HG02623 (cell line): ENCODE measurements around the gene SDCCAG8.

Source experiments
- ATAC-seq: cut with Tn5 transposase; IDR thresholded peaks from one replicate; pipeline ENCODE4 v1.9.1; 2021; ENCODE audit warnings: moderate library complexity; ENCODE audit not compliant: unreplicated experiment

Gene SDCCAG8

DNA sequence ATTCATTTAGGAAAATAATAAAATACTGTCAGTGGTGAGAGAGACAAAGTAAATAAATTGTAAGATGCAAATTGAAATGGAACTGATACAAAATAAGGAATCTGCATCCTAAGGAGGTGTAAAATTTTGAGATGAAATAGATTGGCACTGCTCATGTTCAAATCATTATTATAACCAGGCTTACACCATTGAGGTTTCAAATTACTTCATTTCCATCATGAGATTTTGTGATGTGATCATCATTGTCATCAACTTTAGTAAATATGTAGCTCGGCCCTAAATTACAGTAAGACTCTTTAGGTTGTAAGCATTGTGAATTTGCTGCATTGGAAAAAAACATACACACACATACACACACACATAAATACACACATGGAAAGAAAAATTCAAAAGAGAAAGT is 123.4 kb downstream of the SDCCAG8 start:
- no peak for ATAC-seq

DNA sequence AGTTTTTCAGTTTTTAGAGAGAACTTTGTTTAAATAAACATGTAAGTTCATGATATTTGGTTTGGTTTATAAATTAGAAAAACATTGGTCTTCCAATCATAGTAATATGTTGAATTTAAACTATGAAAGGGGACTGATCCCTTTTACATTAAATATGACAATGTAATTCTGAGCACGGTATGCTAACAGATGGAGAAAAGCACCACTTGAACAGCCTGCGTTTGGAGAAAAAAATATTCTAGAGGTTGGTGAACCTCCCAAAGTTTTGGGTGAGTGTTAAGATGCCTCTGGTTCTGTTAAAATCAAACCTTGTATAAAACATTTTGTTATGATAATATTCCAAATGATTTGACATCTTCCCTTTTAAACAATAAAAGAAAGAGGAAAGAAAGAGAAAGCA is 123.9 kb downstream of the SDCCAG8 start:
- no peak for ATAC-seq

DNA sequence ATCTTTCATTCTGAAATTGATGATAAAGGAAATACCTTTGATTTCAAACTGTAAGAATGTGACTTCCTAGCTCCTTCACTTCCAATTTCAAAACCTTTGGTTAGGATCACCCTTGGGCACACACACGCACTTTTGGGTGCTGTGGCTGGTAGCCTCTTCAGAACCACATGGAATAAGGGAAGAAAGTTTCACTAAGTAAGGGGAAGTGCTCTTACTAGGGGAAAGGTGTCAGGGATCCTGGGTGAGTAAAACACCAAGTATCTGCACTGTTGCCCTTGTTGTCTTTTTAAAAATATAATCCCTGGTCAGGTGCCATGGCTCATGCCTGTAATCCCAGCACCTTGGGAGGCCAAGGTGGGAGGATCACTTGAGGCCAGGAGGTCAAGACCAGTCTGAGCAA is 132.4 kb downstream of the SDCCAG8 start:
- ATAC-seq = no peak

DNA sequence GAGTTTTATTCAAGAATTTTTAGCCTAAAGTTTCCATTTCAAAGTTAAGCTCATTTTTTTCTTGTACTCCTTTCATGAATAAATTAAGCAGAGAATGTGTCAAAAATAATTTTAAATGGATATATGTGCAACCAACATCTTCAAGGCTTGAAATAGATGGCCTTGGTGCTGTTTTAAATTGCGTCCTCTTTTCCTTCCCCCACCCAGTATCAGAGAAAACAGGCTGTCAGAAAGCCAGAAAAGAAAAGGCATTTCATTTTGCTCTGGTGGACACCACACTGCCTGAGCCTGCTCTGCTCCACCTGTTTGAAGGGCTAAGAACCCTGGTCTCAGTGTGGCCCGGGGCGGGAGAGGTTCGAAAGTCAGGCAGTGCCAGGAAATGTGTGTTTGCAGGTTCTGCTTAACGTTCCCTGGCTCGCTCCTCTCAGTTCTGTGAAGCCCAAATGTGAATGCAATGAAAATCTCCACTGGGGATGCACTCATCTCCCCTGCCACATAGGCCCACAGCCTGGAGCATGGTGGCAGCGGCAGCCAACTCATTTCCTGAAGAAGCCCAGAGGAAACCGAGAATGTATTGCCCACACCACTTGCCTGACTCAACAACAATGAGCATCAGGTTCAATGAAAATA is 134.4 kb downstream of the SDCCAG8 start:
- ATAC-seq = no peak

DNA sequence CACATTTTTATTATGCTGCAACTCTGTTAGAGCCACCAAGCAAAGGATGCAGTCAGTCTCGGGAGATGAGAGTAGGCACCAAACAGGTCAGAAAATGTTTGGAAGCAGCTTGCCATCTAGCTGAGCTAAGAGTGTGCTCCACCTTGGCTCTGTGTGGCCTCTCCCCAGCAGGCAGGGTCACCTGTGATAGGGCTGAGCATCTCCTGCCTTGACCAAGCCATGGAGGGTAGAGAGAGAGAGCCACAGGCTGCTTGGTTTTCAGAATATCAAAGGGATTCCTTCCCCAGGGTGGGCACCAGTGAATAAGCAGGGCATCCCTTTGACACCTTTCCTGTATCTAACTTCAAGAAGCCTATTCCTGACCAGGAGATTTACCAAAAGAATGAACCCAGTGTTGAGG is 135.5 kb downstream of the SDCCAG8 start:
- ATAC-seq = no peak

DNA sequence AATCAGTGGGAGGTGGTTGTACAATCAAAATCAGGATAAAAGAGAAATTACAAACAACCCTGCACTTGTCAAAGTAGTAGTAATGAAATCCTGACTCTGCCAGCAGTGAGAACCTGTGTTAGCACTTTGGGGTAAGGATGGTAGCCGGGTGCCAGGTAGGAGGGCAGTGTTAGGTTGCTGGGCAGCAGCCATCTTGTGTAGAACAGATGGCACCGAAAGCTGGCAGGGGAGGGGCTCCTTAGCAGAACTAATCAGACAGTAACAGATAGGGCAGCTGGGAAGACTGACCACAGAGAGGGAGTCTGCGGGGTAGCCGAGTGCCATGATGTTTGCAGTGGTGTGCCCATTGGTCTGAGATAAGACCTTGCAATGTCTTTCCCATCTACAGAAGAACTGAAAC is 137.3 kb downstream of the SDCCAG8 start:
- no peak for ATAC-seq

DNA sequence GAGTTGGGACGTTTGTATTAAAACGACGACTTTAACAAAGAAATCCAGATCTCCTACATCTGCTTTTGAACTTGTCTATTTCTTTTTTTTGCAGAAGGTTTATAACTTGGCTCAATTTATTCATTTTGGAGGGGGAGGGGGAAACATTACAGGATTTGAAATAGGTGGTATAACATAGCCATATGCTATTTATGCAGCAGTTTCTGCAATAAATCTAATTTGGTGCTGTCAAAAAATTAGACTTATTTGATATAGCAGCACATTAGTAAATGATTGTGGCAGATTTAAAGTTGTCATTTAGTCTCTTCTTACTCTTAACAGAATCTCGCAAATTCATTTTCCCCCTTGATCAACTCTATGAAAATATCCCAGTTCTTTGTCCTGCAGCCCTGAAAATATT is 138.2 kb downstream of the SDCCAG8 start:
- no peak for ATAC-seq

DNA sequence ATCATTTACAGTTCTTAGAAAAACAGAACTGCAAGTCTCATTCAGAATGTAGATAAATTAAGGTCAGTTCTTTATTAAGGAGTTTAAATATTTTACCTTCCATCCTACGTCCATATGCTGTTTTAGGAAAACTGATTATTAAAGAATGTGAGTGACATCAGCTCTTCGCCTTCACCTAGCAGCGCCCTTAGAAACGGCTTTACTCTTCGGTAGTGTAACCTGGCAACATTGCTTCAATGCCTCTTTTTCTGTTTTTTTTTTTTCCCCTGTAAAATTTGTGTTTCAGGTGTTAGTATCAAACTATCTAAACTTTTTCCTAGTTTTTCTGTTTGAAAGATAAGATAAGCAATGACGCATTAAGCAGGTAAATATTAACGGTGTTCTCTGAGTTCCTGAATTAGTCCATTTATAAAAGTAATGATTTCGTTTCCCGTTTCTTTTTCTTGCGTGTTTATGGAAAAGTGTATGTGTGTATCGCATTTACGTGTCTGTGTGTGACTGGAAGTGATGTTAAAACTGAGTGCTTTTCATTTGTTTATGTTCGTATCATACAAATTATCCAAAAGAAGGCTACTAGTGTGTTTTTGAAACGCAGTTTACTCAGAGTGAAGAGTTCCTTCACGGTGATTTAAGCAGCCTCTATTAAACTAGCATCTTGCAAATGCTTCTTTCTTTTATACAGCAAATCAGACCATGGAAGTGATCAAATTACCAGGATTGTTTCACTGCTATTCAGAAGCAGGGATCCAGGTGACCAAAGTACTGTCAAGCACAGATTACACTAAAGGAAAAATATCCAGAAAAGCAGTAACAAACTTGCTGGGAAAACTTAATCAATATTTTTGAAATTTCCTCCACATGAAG is 139.0 kb downstream of the SDCCAG8 start:
- no peak for ATAC-seq

DNA sequence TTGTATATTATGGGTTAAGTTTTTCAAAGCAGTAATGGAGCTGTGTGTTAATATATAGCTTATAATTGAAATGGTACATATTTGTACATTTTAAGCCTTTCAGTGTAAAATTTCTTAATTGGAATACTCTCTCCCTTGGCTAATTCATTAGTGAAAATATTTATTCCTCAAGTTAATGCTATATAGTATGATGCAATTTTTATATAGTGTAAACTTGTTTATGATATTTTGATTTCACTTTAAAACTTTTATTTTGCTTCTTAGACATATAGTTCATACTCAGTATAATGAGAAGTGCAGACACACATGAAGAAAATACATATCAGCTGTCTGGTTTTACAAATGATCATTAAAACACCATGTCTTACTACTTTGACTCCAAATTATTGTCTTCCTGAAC is 140.6 kb downstream of the SDCCAG8 start:
- ATAC-seq = no peak

DNA sequence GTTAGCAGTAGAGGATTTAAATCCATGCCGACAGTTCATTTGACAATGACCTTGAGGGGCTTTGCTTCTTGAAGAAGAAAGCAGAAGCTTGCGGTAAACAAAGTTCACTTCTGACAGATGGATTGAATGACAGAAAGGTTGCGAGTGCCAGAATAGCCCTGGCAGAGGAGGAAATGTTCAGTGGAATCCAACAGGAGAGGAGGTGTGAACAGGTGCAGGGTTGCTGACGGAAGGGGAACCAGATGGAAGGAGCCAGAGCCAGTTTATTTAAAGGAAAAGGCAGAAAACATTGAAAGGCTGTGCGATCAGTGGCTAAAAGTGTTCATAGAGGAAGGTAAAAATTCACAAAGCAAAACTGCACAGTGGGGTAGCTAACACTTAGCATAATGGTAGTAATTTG is 141.0 kb downstream of the SDCCAG8 start:
- ATAC-seq = no peak

DNA sequence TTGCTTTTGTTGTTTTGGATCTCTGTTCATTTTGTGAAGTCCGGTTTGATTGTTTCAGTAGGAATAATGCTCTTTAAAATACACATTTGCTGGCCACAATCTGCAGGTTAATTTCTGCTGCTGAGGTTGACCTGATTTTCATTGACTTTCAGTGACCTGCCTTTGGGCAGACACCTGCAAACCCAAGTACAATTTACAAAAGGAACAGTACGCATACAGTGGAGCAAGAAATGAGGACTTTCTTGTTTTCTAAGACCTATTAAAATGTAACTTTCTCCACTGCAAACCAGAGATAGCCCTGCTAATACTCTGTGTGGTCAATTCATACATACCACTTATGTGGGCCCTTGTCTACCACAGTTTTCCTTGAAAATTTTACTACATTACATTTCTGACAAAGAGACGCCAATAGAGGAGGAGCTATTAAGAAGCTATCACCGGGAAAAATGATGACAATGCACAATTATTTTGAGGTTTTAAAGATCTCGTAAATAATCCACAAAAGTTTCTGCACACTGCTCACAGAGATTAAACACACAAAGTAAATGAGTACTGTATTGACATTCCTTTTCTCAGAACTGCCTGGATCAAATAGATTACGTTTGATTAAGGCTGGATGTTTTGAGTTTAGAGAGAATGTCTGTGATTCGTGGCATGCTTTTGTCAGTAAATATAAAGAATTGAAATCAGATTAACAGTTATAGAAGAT is 141.9 kb downstream of the SDCCAG8 start:
- ATAC-seq = no peak

DNA sequence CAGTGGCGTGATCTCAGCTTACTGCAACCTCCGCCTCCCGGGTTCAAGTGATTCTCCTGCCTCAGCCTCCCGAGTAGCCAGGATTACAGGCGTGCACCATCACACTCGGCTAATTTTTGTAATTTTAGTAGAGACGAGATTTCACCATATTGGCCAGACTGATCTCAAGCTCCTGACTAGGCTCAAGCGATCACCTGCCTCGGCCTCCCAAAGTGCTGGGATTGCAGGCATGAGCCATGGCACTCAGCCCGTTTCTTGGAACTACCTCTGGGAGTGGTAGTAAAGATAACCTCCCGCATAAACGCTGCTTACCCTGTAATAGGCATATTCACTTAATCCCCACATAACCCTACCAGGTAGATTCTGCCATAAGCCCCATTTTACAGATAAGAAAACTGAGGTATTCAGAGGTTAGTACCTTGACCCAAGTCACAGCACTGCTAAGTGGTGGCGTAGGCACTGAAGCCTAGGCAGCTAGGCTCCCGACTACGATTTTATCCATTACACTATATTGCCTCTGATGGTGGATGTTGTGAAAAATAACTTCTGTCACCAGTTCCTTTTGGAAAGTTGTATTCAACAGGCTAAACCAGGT is 143.8 kb downstream of the SDCCAG8 start:
- ATAC-seq = no peak

DNA sequence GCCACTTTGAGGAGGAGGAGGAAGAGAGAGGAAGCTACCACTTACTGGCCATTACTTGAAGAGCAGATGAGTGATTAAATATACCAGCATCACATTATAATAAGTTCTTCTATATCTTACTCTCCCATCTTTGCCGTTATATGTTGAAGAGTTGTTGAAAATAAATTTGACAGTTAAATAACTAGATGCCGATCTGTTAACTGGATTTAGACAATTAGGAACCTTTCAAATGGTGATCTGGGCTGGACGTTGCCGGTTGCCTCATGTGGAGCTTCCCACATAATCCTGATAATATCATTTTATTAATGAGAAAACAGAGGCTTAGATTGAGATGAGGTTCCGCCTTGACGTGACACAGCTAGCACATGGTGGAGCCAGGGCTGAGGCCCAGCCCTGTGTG is 147.0 kb downstream of the SDCCAG8 start:
- ATAC-seq = no peak

DNA sequence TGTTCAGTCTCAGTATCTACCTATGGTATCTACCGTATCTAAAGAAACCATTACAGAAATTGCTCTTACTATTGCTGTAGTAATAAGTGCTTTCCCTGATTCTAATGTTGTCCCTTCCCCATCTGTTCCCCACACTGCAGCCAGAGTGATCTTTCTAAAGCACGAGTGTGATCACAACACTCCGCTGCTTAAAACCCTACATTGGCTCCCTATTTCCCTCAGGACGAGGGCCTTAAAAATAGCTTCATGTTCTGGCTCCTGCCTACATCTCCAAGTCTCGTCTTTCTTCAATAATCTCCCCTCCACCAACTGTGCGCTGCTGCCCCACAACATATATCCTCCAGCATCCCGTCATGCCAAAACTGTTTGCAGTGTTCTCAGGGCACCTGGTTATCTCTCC is 150.6 kb downstream of the SDCCAG8 start:
- no peak for ATAC-seq

DNA sequence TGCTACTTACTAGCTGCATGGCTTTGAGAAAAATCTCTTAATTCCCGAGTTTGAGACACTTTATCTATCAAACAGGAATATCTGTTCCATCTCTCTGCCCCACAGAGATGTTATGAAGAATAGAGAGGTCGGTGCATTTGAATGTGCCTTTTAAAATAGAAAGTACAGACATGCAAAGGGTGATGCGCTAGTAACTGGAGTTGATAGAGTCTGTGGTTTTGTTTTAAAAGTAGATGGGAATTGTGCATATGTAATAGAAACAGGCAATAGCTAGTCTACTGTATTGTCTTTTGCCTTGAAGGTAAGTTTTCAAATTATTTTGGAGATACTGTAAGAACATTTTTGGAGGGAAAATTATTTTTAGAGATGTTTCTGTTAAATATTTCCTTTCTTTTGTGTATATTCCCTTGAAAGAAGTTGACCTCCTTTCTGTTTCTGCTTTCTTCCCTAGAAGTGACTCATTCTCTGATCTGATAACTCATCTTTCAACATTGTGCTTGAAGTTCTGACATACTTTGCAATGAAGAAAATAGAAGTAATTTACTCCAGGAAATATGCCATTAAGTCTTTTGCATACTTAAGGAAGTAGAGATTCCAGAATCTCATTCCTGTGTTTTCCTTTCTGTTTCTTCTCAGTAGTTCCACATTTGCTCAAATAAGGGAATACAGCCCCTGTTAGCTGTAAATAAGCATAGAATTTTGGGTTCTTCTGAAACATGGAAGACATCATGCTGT is 151.6 kb downstream of the SDCCAG8 start:
- ATAC-seq = no peak

DNA sequence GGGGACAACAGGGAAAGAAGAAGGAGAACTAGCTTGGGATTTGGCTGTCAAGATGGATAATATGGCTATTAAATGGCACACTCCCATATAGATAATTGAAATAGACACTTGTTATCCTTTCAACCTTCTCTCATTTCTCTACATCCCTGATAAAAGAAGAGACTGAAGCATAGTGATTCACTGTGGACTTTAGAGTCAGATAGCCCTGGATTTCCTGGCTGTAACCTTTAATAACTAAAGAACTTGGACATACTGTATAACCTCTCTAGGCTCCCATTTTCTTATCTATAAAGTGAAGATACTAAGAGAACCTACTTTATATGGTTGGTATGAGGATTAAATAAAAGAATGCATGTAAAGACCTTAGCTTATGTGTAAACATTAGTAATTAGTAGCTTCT is 152.6 kb downstream of the SDCCAG8 start:
- ATAC-seq = no peak

DNA sequence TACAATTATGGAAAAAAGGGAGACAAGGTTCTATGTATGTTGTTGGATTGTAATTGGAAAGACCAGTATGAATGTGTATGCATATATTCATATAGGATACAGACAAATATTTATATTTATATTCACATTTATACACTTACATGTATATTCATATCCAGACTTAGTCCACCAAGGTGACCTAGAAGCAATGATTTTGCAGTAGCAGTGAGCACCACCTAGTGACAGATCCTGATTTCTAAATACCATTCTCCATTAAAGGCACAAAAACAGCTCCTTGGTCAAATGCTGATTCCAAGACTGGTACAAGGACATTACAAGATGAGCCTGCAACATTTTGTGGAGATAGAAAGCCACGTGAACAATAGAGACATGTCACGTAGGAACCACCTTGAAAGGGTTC is 153.4 kb downstream of the SDCCAG8 start:
- no peak for ATAC-seq

DNA sequence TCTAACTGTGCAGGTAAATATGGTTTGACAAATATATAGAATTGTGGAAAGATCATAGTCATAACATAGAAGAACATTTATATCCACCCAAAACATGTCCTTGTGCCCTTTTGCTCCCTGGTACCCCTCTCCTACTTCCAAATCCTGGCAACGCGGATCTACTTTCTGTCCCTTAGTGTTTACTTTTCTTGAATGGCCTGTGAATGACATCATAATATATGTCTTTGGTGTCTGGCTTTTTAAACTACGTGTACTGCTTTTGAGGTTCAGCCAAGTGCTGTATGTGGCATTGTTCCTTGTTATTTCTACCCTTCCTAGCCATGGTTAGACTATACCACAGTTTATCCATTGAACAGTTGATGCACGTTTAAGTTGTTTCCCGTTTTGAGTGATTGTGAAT is 155.6 kb downstream of the SDCCAG8 start:
- no peak for ATAC-seq

DNA sequence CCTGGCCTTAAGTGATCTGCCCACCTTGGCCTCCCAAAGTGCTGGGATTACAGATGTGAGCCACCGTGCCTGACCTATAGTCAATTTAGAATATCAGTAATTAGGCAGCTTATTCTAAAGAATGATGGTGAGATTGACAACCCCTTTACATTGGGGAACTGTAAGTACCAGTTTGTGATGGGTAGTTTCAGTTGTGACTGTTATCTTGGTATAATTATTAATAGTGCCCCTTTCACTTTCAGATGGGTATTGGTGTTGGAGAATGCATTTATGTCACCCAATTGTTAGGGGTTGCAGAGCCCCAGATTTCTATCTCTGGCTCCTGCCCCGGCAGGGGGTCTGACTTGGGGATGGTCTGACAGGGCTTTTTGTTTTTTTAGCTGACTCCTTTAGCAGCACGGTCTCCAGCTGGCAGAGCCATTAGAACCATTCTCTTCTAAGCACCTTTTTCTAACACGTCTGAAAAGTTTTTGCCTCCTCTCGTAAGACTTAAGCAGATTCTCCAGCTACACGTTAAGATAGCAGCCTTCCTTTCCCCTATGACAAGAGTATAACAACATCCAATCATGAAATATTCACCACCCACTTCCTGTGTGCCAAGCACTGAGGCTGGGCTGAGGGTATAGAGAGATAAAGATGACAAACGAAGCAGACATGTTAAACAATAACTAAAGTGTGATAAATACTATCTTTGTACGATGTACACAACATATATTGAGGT is 157.8 kb downstream of the SDCCAG8 start:
- peak; percentile 44 for ATAC-seq

DNA sequence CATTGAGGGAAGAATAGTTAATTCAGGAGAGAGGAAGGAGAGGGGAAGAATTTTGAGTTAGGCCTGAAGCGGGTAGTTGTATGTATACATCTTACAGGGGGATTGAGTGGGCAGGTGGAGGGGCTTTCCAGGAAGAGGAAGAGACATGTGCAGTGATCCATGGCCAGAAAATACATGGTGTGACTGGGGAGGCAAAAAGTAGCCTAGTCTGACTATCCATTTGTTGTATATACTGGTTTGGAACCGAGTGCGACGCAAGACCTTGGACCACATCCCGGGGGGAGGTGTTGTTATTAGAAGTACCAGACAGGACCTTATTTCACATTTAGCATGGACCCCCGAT is 158.3 kb downstream of the SDCCAG8 start:
- ATAC-seq = no peak
